ENCODE results near the gene GRK5.

The GRK5 gene

GRCh38 chr10:119197921-119198320 is 9.4 kb upstream of the GRK5 start:
- in situ Hi-C loops (cut with MboI; ENCODE audit: low sequenced_read_pairs) = no loop called here

DNA sequence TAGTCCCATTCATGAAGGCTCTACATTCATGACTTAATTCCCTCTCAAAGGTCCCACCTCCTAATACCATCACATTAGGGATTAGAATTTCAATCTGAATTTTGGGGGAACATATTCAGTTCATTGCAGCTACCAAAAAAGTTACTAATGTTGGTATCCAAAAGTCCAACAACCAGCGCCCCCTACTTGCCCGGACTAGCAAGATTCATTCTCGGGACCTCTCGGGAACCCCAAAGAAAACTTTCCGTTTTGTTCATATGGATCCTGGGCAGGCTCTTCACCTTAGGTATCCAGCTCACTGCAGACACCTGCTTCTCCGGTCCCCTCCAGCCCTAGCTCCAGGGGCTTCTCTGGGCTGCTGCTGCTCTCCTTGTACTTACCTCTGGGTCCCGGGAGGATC is 8.9 kb upstream of the GRK5 start:
- in situ Hi-C loops (cut with MboI; ENCODE audit: low sequenced_read_pairs) = no loop called here

GRCh38 chr10:119199231-119199992 is 8.0 kb upstream of the GRK5 start:
- in situ Hi-C loops (cut with MboI; ENCODE audit: low sequenced_read_pairs) = no loop called here

- in situ Hi-C loops (cut with MboI; ENCODE audit: low sequenced_read_pairs) = loop anchor here (10.0 kb wide), 1 partner anchor 214 kb away; no protein-coding TSS in a partner anchor
These were observed 6.1 kb upstream of the GRK5 start for GRCh38 chr10:119201233-119201632.

- in situ Hi-C loops (cut with MboI; ENCODE audit: low sequenced_read_pairs) = loop anchor here (10.0 kb wide), 1 partner anchor 212 kb away; no protein-coding TSS in a partner anchor
These were observed 4.4 kb upstream of the GRK5 start for GRCh38 chr10:119203006-119203405.

- in situ Hi-C loops (cut with MboI; ENCODE audit: low sequenced_read_pairs) = loop anchor here (10.0 kb wide), 1 partner anchor 209 kb away; no protein-coding TSS in a partner anchor
These were observed 1.3 kb upstream of the GRK5 start for GRCh38 chr10:119205894-119206602.

DNA sequence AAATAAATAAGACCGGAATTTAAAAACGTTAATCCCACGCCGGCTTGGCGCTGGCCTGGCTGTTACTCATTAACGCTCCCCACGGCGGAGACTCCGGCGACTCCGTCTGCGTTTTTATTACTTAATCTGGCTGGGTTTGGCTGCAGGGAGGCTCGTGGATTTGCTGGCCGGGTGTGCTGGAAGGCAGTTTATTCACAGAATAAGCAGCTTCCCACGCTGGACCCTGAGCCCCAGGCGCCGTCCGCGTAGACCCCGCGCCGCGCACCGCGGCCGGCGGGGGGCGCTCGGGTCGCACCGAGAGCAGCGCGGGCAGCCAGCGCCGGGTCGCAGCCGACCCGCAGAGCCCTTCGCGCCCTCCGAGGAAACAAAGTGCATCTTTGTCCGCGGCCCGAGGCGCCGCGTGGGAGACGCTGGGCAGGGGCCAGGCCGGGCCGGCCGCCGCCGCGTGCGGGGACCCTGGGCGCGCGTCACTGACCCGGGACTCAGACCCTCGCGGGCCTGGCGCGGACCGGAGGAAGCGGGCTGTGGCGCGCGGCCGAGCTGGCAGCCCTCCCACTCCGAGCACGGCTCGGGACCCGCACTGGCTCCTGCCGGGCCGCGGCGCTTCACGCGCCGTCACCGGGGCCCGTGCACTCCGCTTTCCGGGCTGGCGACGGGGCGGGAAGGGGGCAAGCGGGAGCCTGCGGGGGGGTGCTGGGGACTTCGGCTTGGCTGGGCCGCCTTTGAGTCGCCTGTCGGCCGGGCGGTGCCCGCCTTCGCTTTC is 587 bp upstream of the GRK5 start:
- in situ Hi-C loops (cut with MboI; ENCODE audit: low sequenced_read_pairs) = loop anchor here (10.0 kb wide), 1 partner anchor 208 kb away; no protein-coding TSS in a partner anchor

DNA sequence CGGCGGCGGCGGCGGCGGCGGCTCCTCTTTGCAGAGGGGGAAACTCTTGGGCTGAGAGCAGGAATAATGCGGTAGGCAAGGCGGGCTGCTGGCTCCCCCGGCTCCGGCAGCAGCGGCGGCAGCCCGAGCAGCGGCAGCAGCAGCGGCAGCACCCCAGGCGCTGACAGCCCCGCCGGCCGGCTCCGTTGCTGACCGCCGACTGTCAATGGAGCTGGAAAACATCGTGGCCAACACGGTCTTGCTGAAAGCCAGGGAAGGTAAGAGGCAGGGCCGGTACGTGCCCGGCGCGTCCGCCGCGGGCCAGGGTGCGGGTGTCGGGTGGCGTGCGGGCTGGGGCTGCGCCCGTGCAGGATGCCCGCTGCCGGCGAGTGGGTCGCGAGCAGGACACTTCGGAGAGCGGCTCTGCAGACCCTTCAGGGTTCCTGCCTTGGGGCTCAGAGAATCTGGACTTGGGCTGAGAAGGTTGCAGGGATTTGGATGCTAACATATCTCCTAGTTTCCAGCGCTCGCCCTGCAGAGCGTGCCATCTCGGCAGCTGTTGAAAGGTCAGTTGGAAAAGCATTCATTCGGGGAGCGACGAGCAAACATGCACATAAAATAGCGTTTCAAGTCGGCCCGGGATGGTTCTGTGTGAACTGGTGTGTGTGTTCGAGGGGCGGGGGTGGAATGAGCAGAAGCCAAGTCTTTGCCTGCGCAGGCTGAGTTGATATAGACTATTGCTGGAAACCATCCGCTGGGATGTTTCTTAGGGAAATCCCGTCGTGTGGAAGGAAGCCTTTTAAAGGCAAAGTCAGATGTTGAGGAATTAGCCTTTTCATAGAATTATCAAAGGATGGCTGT is 562 bp downstream of the GRK5 start:
- in situ Hi-C loops (cut with MboI; ENCODE audit: low sequenced_read_pairs) = loop anchor here (10.0 kb wide), 1 partner anchor 207 kb away; no protein-coding TSS in a partner anchor

DNA sequence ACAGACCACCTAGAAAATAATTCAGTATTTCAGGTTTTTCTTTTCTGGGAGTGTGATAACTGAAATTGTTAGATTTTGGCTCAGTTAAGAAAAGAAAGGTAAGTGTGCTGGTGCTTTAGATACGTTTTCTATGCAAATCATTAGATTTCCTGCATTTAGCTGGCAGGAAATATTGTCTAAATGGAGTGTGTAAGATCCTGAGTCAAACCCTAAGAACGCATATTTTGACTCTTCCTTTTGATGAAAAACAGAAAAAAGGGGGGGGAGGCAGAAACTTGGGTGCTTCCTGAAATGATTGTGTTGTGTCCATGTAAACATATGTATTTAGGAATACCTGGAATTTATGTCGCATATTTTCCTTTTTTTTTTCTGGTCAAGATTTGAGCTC is 1.2 kb downstream of the GRK5 start:
- in situ Hi-C loops (cut with MboI; ENCODE audit: low sequenced_read_pairs) = loop anchor here (10.0 kb wide), 1 partner anchor 206 kb away; no protein-coding TSS in a partner anchor

GRCh38 chr10:119209035-119209735 is 1.8 kb downstream of the GRK5 start:
- in situ Hi-C loops (cut with MboI; ENCODE audit: low sequenced_read_pairs) = loop anchor here (10.0 kb wide), 1 partner anchor 206 kb away; no protein-coding TSS in a partner anchor

- in situ Hi-C loops (cut with MboI; ENCODE audit: low sequenced_read_pairs) = loop anchor here (10.0 kb wide), 1 partner anchor 205 kb away; no protein-coding TSS in a partner anchor
These were observed 2.5 kb downstream of the GRK5 start for GRCh38 chr10:119209736-119210355.

DNA sequence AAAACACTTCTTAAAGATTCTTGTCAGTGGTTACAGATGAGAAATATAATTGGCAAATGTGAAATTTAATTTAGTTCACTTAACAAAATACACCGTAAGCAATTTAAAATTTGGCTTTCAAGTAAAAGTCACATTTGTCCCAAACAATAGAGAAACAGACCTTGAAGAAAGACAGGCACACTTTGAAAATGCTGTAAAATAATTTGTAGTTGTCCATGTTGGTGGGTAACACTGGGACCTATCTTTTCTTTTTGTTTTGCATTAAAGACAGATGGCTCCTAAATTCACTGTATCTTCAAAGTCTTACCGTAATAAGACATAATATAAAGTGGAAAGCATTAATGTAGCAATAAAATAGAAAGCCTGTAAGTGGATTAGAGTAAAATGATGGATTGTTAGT is 3.3 kb downstream of the GRK5 start:
- in situ Hi-C loops (cut with MboI; ENCODE audit: low sequenced_read_pairs) = no loop called here

- in situ Hi-C loops (cut with MboI; ENCODE audit: low sequenced_read_pairs) = no loop called here
These were observed 3.8 kb downstream of the GRK5 start for GRCh38 chr10:119211176-119211575.

GRCh38 chr10:119211625-119212441 is 4.5 kb downstream of the GRK5 start:
- in situ Hi-C loops (cut with MboI; ENCODE audit: low sequenced_read_pairs) = no loop called here

DNA sequence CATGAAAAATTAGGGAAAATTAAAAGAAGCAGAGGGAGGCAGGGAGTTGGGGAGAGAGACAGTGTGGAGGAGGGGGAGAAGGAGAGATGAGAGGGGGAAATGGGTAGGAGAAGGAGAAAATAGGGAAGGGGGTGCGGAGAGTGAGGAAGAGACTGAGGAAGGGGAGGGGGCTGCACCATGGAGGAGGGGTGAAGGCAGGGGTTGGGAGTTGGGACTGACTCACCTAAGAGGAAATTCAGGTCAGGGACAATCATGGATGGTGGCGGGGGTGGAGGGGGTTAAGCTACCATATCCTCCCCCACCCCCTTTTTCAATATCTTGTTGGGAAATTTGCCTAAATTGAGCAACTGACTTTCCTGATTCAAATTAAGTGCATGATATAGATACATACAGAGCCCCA is 8.0 kb downstream of the GRK5 start:
- in situ Hi-C loops (cut with MboI; ENCODE audit: low sequenced_read_pairs) = no loop called here

GRCh38 chr10:119216127-119216526 is 8.8 kb downstream of the GRK5 start:
- in situ Hi-C loops (cut with MboI; ENCODE audit: low sequenced_read_pairs) = no loop called here

- in situ Hi-C loops (cut with MboI; ENCODE audit: low sequenced_read_pairs) = no loop called here
These were observed 10.0 kb downstream of the GRK5 start for GRCh38 chr10:119217401-119217800.

GRCh38 chr10:119217991-119218490 is 10.7 kb downstream of the GRK5 start:
- in situ Hi-C loops (cut with MboI; ENCODE audit: low sequenced_read_pairs) = no loop called here

Data from HL-60/S4 treated with retinoic acid at 250 ng/mL for 4 days and 3 days (cell line).